SKM-1 treated with dmso at 0.1 percent for 144 hours (cell line): ENCODE measurements around the gene ECHDC3.

Source experiments
- DNase-seq: peaks from one replicate; lab custom pipeline; 2025; ENCODE audit not compliant: unreplicated experiment; lab: John Stamatoyannopoulos, UW

Gene ECHDC3

DNA sequence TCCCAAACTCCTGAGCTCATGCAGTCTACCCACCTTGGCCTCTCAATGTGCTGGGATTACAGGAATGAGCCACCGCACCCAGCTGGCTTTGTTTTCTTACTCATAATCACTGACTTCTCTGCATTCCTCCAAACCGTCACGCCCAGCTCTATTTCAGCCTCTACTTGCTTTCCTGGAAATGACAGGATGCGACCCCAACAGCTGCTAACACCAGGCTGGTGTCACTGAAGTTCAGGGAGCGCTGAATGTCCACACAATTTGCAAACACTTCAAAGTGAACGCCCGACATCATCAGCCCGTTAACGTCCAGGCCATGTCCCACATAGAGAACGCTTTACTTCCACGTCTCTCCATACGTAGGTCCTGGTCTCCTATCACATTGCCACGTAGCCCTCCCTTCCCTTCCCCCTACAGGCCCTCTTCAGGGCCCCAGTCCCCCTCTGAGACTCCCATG lies 68.2 kb downstream of the ECHDC3 start:
- no peak for DNase-seq

DNA sequence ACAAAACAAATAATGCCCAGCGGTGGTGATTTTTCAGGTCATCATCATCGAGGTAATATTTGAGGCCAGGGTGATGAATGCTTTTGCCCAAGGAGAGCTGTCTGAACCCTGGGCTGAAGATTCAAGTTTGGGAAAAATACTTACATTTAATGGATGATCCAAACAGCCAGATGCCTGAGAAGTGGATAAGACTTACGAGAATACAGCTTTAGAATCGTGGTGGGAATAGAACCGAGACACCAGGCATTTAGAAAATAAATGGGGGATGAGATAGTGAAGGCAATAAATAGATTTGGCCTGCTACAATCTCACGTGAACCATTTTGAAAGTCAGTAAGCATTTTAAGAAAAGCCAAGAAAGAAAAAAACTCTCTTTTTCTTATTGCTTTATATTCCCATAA lies 68.8 kb downstream of the ECHDC3 start:
- no peak for DNase-seq

DNA sequence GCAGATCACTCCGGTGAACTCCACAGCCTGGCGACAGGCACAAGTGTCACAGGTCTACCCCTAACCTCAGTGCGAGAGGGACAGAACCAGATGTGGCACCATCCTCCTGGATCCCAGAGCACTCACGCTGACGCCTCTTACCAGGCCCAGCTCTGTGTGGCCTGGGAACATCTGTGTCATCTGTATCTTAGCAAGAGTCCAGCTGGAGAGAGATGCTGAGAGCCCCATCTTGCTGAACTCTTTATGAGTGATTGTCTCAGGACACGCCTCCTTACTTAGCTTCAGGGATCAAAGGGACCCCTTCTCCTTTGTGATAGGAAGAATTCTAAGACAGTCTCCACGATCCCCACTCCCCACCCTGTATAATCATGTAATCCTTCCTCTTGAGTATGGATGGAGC lies 71.0 kb downstream of the ECHDC3 start:
- DNase-seq = no peak
